GM23248 (cell line): ENCODE data around the gene SLC26A4. TPM values are rescaled to one million over a fixed set of nuclear protein-coding genes. Genes with fewer than 3 reads are reported as not detected.

Experiments
- DNase-seq: peaks from one replicate; pipeline ENCODE4 v3.0.0-alpha.2; 2015
- H2AFZ ChIP-seq: fragments of 200-600 bp; sonication (generic); 2 replicates; pipeline ENCODE4 v1.6.1; 2016; ENCODE audit warnings: antibody characterized with exemption
- H3F3A ChIP-seq: fragments of 200-600 bp; sonication (generic); 2 replicates; pipeline ENCODE4 v1.6.1; 2016; ENCODE audit warnings: mild to moderate bottlenecking, antibody characterized with exemption, mixed run types; ENCODE audit not compliant: insufficient read depth
- H3K27ac ChIP-seq: fragments of 200-600 bp; sonication (generic); 2 replicates; pipeline ENCODE4 v1.5.1; 2016; ENCODE audit warnings: mild to moderate bottlenecking
- H3K27me3 ChIP-seq: fragments of 200-600 bp; sonication (generic); replicated peaks from 2 replicates; pipeline ENCODE4 v1.6.1; 2016; ENCODE audit warnings: mild to moderate bottlenecking; ENCODE audit not compliant: insufficient read depth
- H3K36me3 ChIP-seq: fragments of 200-600 bp; sonication (generic); 2 replicates; pipeline ENCODE4 v1.6.1; 2016; ENCODE audit warnings: low read depth, mild to moderate bottlenecking
- H3K4me1 ChIP-seq: fragments of 200-600 bp; sonication (generic); 2 replicates; pipeline ENCODE4 v1.6.1; 2016; ENCODE audit warnings: mild to moderate bottlenecking; ENCODE audit not compliant: insufficient read depth
- H3K4me2 ChIP-seq: fragments of 200-600 bp; sonication (generic); one replicate; pipeline ENCODE4 v1.6.1; 2016; ENCODE audit warnings: mild to moderate bottlenecking; ENCODE audit not compliant: unreplicated experiment
- H3K4me3 ChIP-seq: fragments of 200-600 bp; sonication (generic); 2 replicates; pipeline ENCODE4 v1.5.1; 2016; ENCODE audit warnings: mild to moderate bottlenecking
- H3K79me2 ChIP-seq: fragments of 200-600 bp; sonication (generic); 2 replicates; pipeline ENCODE4 v1.6.1; 2016; ENCODE audit warnings: mild to moderate bottlenecking; ENCODE audit not compliant: insufficient read depth
- H3K9ac ChIP-seq: fragments of 200-600 bp; sonication (generic); 2 replicates; pipeline ENCODE4 v1.6.1; 2016; ENCODE audit warnings: mild to moderate bottlenecking
- H3K9me2 ChIP-seq: fragments of 200-600 bp; sonication (generic); 2 replicates; pipeline ENCODE4 v1.6.1; 2016; ENCODE audit warnings: mixed run types, mild to moderate bottlenecking, moderate library complexity; ENCODE audit not compliant: insufficient read depth
- H3K9me3 ChIP-seq: fragments of 200-600 bp; sonication (generic); one replicate; pipeline ENCODE4 v1.6.1; 2017; ENCODE audit warnings: low read depth
- H4K20me1 ChIP-seq: fragments of 200-600 bp; sonication (generic); 2 replicates; pipeline ENCODE4 v1.6.0; 2016; ENCODE audit not compliant: insufficient read depth
- EZH2 ChIP-seq: fragments of 200-600 bp; sonication (generic); IDR thresholded peaks from 2 replicates; pipeline ENCODE4 v1.6.1; 2018; ENCODE audit warnings: antibody characterized with exemption, mild to moderate bottlenecking; ENCODE audit not compliant: insufficient read depth, poor library complexity, severe bottlenecking
- EZH2phosphoT487 ChIP-seq: fragments of 200-600 bp; sonication (generic); IDR thresholded peaks from 2 replicates; pipeline ENCODE4 v1.6.1; 2018; ENCODE audit warnings: antibody characterized with exemption, moderate library complexity, mild to moderate bottlenecking, low read depth; ENCODE audit not compliant: insufficient read depth
- WGBS, 2 experiments: methylation state at CpG; one replicate each; pipeline ENCODE4 v1.1.6; 2015 to 2017; ENCODE audit warnings: low lambda C conversion rate in 2 of 2, low coverage in 1 of 2; ENCODE audit errors: missing lambda C conversion rate in 2 of 2; 5-methylcytosine and 5-hydroxymethylcytosine counted together
- in situ Hi-C: fragments of 300-500 bp; cut with MboI; formaldehyde crosslinking; loops from 2 replicates; pipeline ENCODE4 v1.15.0; 2020
- polyA plus RNA-seq: library from polyadenylated mRNA; unstranded; fragments of >200 nt; fragmentation: Nextera tagmentation; extraction: Ambion mirVana; gene quantifications from 2 replicates; pipeline ENCODE4 v1.2.1, GENCODE V29; 2016
- total RNA-seq: library from RNA; depleted of rRNA; stranded (reverse); fragments of >200 nt; shearing (Covaris generic); gene quantifications from 2 replicates; pipeline ENCODE4 v1.2.3, GENCODE V29; 2014

The SLC26A4 gene
- total and polyA plus RNA-seq, 2 experiments from 2014 or later: 0.24 to 0.43 TPM

GRCh38 chr7:107686816-107687387, 26.3 kb downstream of the SLC26A4 start:
- H3K79me2 ChIP-seq: no peaks in the 10 kb centered on the region
- H3K4me2 ChIP-seq: no peak overlapping the region
- no peaks in the 10 kb centered on the region for H3K9me3 ChIP-seq
- in situ Hi-C loops: no loop called here
- WGBS, 2 experiments: 94 to 99% methylated on average over 5 of the region's 5 CpGs
- no peaks in the 10 kb centered on the region for H4K20me1 ChIP-seq
- peaks cover 3% of the 10 kb centered on the region; the same call in 1 of the 2 replicates for H3K9me2 ChIP-seq
- H3K4me3 ChIP-seq: no peak overlapping the region
- H3K36me3 ChIP-seq: no peaks in the 10 kb centered on the region
- TF ChIP-seq EZH2 (no peak), EZH2phosphoT487 (no peak)
- no peak overlapping the region for H3K27ac ChIP-seq
- 0 out of 2 replicates have a peak, but pooled peaks cover 2% of the 10 kb centered on the region for H3F3A ChIP-seq
- no peaks in the 10 kb centered on the region for H3K27me3 ChIP-seq
- H2AFZ ChIP-seq: no peak overlapping the region
- H3K9ac ChIP-seq: no peak overlapping the region
- peaks cover 10% of the 10 kb centered on the region for H3K4me1 ChIP-seq
- DNase-seq: no peak

DNA sequence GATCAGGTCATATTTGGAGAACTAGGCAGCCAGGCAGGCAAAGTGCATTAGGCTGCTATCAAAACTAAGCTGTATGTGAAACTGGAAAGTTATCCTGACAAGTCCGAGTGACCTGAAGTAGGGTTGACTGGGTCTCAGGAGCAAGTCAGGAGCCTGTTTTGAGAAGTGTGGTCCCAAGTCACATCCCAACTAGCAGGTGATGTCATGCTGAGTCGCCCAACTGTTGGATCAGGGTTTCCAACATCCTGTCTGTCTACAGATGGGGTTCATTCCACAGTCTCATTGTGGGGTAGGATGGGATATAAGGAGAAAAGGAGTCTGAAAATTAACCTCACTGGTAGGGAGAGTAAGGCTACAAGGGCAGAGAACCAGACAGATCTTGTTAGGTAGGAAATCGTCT, 27.0 kb downstream of the SLC26A4 start:
- Histone ChIP-seq H3K4me1 (peaks cover 17% of the 10 kb centered on the region), H3K9me2 (peaks cover 3% of the 10 kb centered on the region; the same call in 1 of the 2 replicates), H3K79me2 (no peaks in the 10 kb centered on the region), H3K4me3 (no peak overlapping the region), H3K27me3 (no peaks in the 10 kb centered on the region), H3K36me3 (no peaks in the 10 kb centered on the region), H3K4me2 (no peak overlapping the region), H3K27ac (no peak overlapping the region), H4K20me1 (no peaks in the 10 kb centered on the region), H3K9ac (no peak overlapping the region), H3K9me3 (no peaks in the 10 kb centered on the region), H2AFZ (no peak overlapping the region), H3F3A (peaks cover 7% of the 10 kb centered on the region; the same call in 1 of the 2 replicates)
- 56 to 63% methylated on average over 3 of the region's 3 CpGs for WGBS, 2 experiments
- DNase-seq: peak; percentile 58
- TF ChIP-seq EZH2: no peak
- TF ChIP-seq EZH2phosphoT487: no peak
- in situ Hi-C loops: no loop called here

DNA sequence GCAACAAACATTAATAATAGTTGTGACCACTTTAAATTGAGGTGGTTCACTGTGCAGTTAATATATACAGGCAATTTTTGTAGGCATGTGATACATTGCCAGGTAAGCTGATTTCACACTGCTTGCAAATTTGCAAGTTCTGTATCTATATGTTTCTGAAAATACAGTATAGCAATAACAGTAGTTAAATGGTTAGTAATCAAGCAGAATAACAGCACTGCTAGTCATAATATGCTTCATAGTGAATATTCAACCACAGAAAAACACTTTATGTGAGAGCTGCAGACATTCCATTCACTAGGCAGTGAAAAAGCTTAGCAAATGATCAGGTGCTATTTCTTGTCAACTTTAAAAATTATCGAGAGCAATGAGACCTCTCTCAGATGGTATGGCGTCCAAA, 28.9 kb downstream of the SLC26A4 start:
- DNase-seq: no peak
- peaks cover 23% of the 10 kb centered on the region for H3K4me1 ChIP-seq
- TF ChIP-seq EZH2phosphoT487 (no peak), EZH2 (no peak)
- WGBS, 2 experiments: 98 to 100% methylated on average over 2 of the region's 2 CpGs
- H3K4me2 ChIP-seq: no peak overlapping the region
- H2AFZ ChIP-seq: no peak overlapping the region
- H3K27me3 ChIP-seq: no peaks in the 10 kb centered on the region
- no peak overlapping the region for H3K9ac ChIP-seq
- no peak overlapping the region for H3K27ac ChIP-seq
- H3K4me3 ChIP-seq: no peak overlapping the region
- no peaks in the 10 kb centered on the region for H3K79me2 ChIP-seq
- H3K36me3 ChIP-seq: no peaks in the 10 kb centered on the region
- peaks cover 7% of the 10 kb centered on the region; the same call in 1 of the 2 replicates for H3F3A ChIP-seq
- H3K9me2 ChIP-seq: peaks cover 3% of the 10 kb centered on the region; the same call in 1 of the 2 replicates
- H4K20me1 ChIP-seq: no peaks in the 10 kb centered on the region
- in situ Hi-C loops: no loop called here
- no peaks in the 10 kb centered on the region for H3K9me3 ChIP-seq

DNA sequence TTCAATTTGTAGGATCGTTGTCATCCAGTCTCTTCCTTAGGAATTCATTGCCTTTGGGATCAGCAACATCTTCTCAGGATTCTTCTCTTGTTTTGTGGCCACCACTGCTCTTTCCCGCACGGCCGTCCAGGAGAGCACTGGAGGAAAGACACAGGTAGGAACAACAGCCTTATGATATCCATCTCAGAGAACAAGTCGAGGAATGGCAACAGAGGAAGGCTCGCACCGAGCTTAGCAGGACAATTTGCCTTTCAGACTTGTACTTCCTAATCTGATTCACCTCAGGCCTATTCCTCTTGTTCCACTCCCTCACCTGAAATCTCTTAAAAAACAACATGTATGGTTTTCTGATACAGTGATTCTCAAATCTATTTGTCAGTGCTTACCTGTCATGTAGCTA, 29.5 kb downstream of the SLC26A4 start:
- WGBS, 2 experiments: 95% methylated on average over 7 of the region's 7 CpGs

More for the DNA sequence above, 29.5 kb downstream of the SLC26A4 start:
- Histone ChIP-seq H3K9me3 (no peaks in the 10 kb centered on the region), H3K4me1 (peaks cover 23% of the 10 kb centered on the region), H3K27ac (no peak overlapping the region), H2AFZ (no peak overlapping the region), H3K9me2 (peaks cover 3% of the 10 kb centered on the region; the same call in 1 of the 2 replicates), H3K27me3 (no peaks in the 10 kb centered on the region), H3K4me2 (no peak overlapping the region), H3K4me3 (no peak overlapping the region), H4K20me1 (no peaks in the 10 kb centered on the region), H3K79me2 (no peaks in the 10 kb centered on the region), H3F3A (peaks cover 7% of the 10 kb centered on the region; the same call in 1 of the 2 replicates), H3K9ac (no peak overlapping the region), H3K36me3 (no peaks in the 10 kb centered on the region)
- no peak for TF ChIP-seq EZH2phosphoT487
- TF ChIP-seq EZH2: no peak
- DNase-seq: no peak
- in situ Hi-C loops: no loop called here
